K562 (cell line): ENCODE results near the gene LCTL. TPM values are rescaled to one million over a fixed set of nuclear protein-coding genes. Genes with fewer than 3 reads are reported as not detected.

Experiments
- ARID2 ChIP-seq: fragments of 450-650 bp; IDR thresholded peaks from 2 replicates; pipeline ENCODE4 v1.6.1; 2017; ENCODE audit warnings: antibody characterized with exemption, mild to moderate bottlenecking
- BCOR ChIP-seq: fragments of 450-650 bp; IDR thresholded peaks from 2 replicates; pipeline ENCODE4 v1.6.1; 2016
- GABPB2 ChIP-seq: fragments of 250-450 bp; sonication (Bioruptor Pico); conservative IDR thresholded peaks from 2 replicates; pipeline ENCODE4 v1.5.1; 2021; ENCODE audit warnings: mild to moderate bottlenecking
- MED1 ChIP-seq: sonication (generic); formaldehyde crosslinking; IDR thresholded peaks from 2 replicates; pipeline ENCODE4 v1.8.1; 2023; ENCODE audit warnings: missing genetic modification reagents, borderline replicate concordance
- PTBP1 ChIP-seq: fragments of 200-400 bp; formaldehyde crosslinking; IDR thresholded peaks from 2 replicates; pipeline ENCODE4 v1.6.1; 2017; ENCODE audit warnings: low read depth, low read length
- TAF1 ChIP-seq: IDR thresholded peaks from 2 replicates; pipeline ENCODE4 v1.6.1; 2011; ENCODE audit warnings: mild to moderate bottlenecking, low read length, moderate library complexity; ENCODE audit not compliant: insufficient read depth, control insufficient read depth, severe bottlenecking; ENCODE audit errors: extremely low read depth
- USF2 ChIP-seq: sonication (generic); formaldehyde crosslinking; IDR thresholded peaks from 2 replicates; pipeline ENCODE4 v1.5.0; 2020; ENCODE audit warnings: missing genetic modification reagents
- ZBTB40 ChIP-seq, 2 experiments: fragments of 450-650 bp in 1 of 2; sonication (generic) in 1 of 2; formaldehyde crosslinking in 1 of 2; IDR thresholded peaks; 2 replicates each; pipeline versions ENCODE4 v1.7.1 to v1.9.0; 2016 to 2022; ENCODE audit warnings: inconsistent platforms in 1 of 2, mild to moderate bottlenecking in 1 of 2, missing genetic modification reagents in 1 of 2
- ZHX1 ChIP-seq: fragments of 150-350 bp; conservative IDR thresholded peaks from 2 replicates; pipeline ENCODE4 v1.6.1; 2014; ENCODE audit warnings: low read length
- ZNF140 ChIP-seq: fragments of 250-450 bp; sonication (Bioruptor Pico); IDR thresholded peaks from 2 replicates; pipeline ENCODE4 v1.8.0; 2021; ENCODE audit warnings: moderate library complexity, mild to moderate bottlenecking, inconsistent platforms
- ZNF224 ChIP-seq: sonication (generic); formaldehyde crosslinking; IDR thresholded peaks from 2 replicates; pipeline ENCODE4 v1.8.0; 2022; ENCODE audit warnings: mild to moderate bottlenecking, missing genetic modification reagents
- ZNF253 ChIP-seq: fragments of 250-450 bp; sonication (Bioruptor Pico); conservative IDR thresholded peaks from 2 replicates; pipeline ENCODE4 v1.6.1; 2021; ENCODE audit warnings: mild to moderate bottlenecking
- ZNF655 ChIP-seq: fragments of 250-450 bp; sonication (Bioruptor Pico); IDR thresholded peaks from 2 replicates; pipeline ENCODE4 v1.5.0; 2021
- polyA plus RNA-seq, 8 experiments: library from polyadenylated mRNA; depleted of rRNA in 4 of 8; stranded (reverse) in 5 of 8; unstranded in 3 of 8; fragments of >200 nt; fragmentation: Nextera tagmentation in 2 of 8; fragmentation: Illumina TruSeq in 1 of 8; extraction: Ambion mirVana in 2 of 8; extraction: Trizol in 1 of 8; gene quantifications; 2 replicates each; pipeline versions ENCODE4 v1.2.1 to v1.2.3, GENCODE V29; 2011 to 2014; ENCODE audit warnings: inconsistent platforms in 1 of 8, missing spikeins in 1 of 8
- total RNA-seq, 7 experiments: library from RNA; depleted of rRNA in 6 of 7; stranded (reverse); fragments of >200 nt in 6 of 7; fragmentation: Illumina TruSeq in 2 of 7; extraction: Trizol in 2 of 7; gene quantifications; 2 replicates each; pipeline versions ENCODE4 v1.2.1 to v1.2.3, GENCODE V29; 2011 to 2021; ENCODE audit warnings: low replicate concordance in 1 of 7

LCTL gene
- total and polyA plus RNA-seq, 9 of the 15 experiments (the other 6 are each of a cell fraction or from before 2014, with no cell fraction given): 0.08 to 0.31 (median 0.17) TPM; not detected in 6

- TF ChIP-seq USF2 (CRISPR knock-in tag) (no peak), PTBP1 (0 out of 2 replicates have a peak, but pooled peaks have one; percentile 4), GABPB2 (CRISPR knock-in tag) (no peak), TAF1 (no peak), ZNF140 (CRISPR knock-in tag) (no peak), ZNF253 (CRISPR knock-in tag) (0 out of 2 replicates have a peak, but pooled peaks have one; percentile 23), ZNF655 (CRISPR knock-in tag) (no peak), BCOR (no peak), ZNF224 (CRISPR knock-in tag) (no peak), ZBTB40 (IDR thresholded peaks at IDR 0.05) (no peak), ZBTB40 (CRISPR knock-in tag; IDR thresholded peaks at IDR 0.05) (no peak), ARID2 (peak; percentile 13; the same call in 1 of the 2 replicates), MED1 (CRISPR knock-in tag) (no peak), ZHX1 (no peak)
These were observed 61.8 kb downstream of the LCTL start (continued) for GRCh38 chr15:66503780-66504562.
